Spleen (tissue), 11 donors: ENCODE results near the gene E4F1. TPM values are rescaled to one million over a fixed set of nuclear protein-coding genes. Genes with fewer than 3 reads are reported as not detected.

Source experiments
- DNase-seq: peaks from one replicate; pipeline ENCODE4 v3.0.0-alpha.2; 2020
- H3K27ac ChIP-seq, 8 donors: fragments of 200-600 bp; sonication (generic) in 7 of 8; 1 replicate in 4 of 8; 2 replicates in 4 of 8; pipeline versions ENCODE4 v1.5.0 to v1.8.0; 2016 to 2021; ENCODE audit warnings: inconsistent platforms in 4 of 8, mild to moderate bottlenecking in 4 of 8, moderate library complexity in 1 of 8
- H3K27me3 ChIP-seq, 7 donors: fragments of 200-600 bp; sonication (generic) in 6 of 7; replicated peaks in 1 of 7; 1 replicate in 4 of 7; 2 replicates in 3 of 7; pipeline versions ENCODE4 v1.5.0 to v1.8.0; 2016 to 2021; ENCODE audit warnings: inconsistent platforms in 3 of 7, mild to moderate bottlenecking in 1 of 7
- H3K36me3 ChIP-seq, 6 donors: fragments of 200-600 bp; sonication (generic) in 5 of 6; 1 replicate in 4 of 6; 2 replicates in 2 of 6; pipeline versions ENCODE4 v1.5.0 to v1.8.0; 2016 to 2021; ENCODE audit warnings: inconsistent platforms in 2 of 6
- H3K4me1 ChIP-seq, 6 donors: fragments of 200-600 bp; sonication (generic) in 5 of 6; 1 replicate in 3 of 6; 2 replicates in 3 of 6; pipeline versions ENCODE4 v1.5.0 to v1.8.0; 2016 to 2021; ENCODE audit warnings: inconsistent platforms in 3 of 6
- H3K4me3 ChIP-seq, 8 donors: fragments of 200-600 bp; sonication (generic) in 7 of 8; 1 replicate in 4 of 8; 2 replicates in 4 of 8; pipeline versions ENCODE4 v1.5.0 to v1.8.0; 2016 to 2021; ENCODE audit warnings: inconsistent platforms in 4 of 8, mild to moderate bottlenecking in 4 of 8, moderate library complexity in 2 of 8
- H3K9me3 ChIP-seq, 8 donors: fragments of 200-600 bp; sonication (generic) in 7 of 8; 1 replicate in 4 of 8; 2 replicates in 4 of 8; pipeline versions ENCODE4 v1.5.0 to v1.8.0; 2016 to 2021; ENCODE audit warnings: inconsistent platforms in 4 of 8
- POLR2A ChIP-seq, 3 donors: fragments of 450-650 bp; IDR thresholded peaks; one replicate each; pipeline ENCODE4 v1.5.1; 2017; ENCODE audit warnings: antibody characterized with exemption in 3 of 3, mild to moderate bottlenecking in 1 of 3
- POLR2AphosphoS5 ChIP-seq, 3 donors: sonication (generic); formaldehyde crosslinking; IDR thresholded peaks; one replicate each; pipeline ENCODE4 v1.5.1; 2017; ENCODE audit warnings: antibody characterized with exemption in 3 of 3
- WGBS, 5 donors: extraction: QIAGEN DNeasy Blood & Tissue Kit in 3 of 5; methylation state at CpG; one replicate each; pipeline versions ENCODE4 v1.1.5 to v1.1.7; 2013 to 2018; 5-methylcytosine and 5-hydroxymethylcytosine counted together
- intact Hi-C: fragments of 100-400 bp; cut with DNase I; formaldehyde crosslinking; loops from one replicate; pipeline ENCODE4 v1.15.0; 2023; ENCODE audit warnings: low total_unique reads
- polyA plus RNA-seq, 3 donors: library from polyadenylated mRNA; stranded (reverse); fragments of 200-250 nt; gene quantifications; one replicate each; pipeline ENCODE4 v1.2.1, GENCODE V29; 2013
- total RNA-seq, 7 donors: library from RNA; depleted of rRNA in 3 of 7; stranded (reverse); fragments of >200 nt in 3 of 7; fragmentation: NEBNext Ultra II Directional in 4 of 7; extraction: Animal tissue kit (Norgen Biotek cat#: 25700) in 4 of 7; gene quantifications; one replicate each; pipeline versions ENCODE4 v1.1.0 to v1.2.1, GENCODE V29; 2016 to 2021
- TF ChIP-seq, protein P1 (sequence below), 11 experiments: fragments of 200-600 bp in 7 of 11; fragments of 450-650 bp in 4 of 11; sonication (generic) in 4 of 11; IDR thresholded peaks in 8 of 11; conservative IDR thresholded peaks in 3 of 11; 1 replicate in 7 of 11; 2 replicates in 4 of 11; pipeline versions ENCODE4 v1.4.0 to v1.8.0; 2016 to 2021; ENCODE audit warnings: antibody characterized with exemption in 11 of 11, inconsistent platforms in 4 of 11, mild to moderate bottlenecking in 1 of 11
- donor health status: healthy with polysubstance abuse.
- donor health status: DM: no; HTN: no; CAD: no; lungs with moderate emphysema.
- donor health status: DM: no; HTN: no; CAD: no.
- donor health status: Bipolar disorder and iron deficiency.
- donor health status: healthy.
- donor health status: DM: no; HTN: no; CAD: no.
- donor health status: DM: yes; HTN: yes; CAD: no.

E4F1 gene
- total and polyA plus RNA-seq, 10 donors, result 20.8 to 41.4 (median 29.1) TPM

DNA sequence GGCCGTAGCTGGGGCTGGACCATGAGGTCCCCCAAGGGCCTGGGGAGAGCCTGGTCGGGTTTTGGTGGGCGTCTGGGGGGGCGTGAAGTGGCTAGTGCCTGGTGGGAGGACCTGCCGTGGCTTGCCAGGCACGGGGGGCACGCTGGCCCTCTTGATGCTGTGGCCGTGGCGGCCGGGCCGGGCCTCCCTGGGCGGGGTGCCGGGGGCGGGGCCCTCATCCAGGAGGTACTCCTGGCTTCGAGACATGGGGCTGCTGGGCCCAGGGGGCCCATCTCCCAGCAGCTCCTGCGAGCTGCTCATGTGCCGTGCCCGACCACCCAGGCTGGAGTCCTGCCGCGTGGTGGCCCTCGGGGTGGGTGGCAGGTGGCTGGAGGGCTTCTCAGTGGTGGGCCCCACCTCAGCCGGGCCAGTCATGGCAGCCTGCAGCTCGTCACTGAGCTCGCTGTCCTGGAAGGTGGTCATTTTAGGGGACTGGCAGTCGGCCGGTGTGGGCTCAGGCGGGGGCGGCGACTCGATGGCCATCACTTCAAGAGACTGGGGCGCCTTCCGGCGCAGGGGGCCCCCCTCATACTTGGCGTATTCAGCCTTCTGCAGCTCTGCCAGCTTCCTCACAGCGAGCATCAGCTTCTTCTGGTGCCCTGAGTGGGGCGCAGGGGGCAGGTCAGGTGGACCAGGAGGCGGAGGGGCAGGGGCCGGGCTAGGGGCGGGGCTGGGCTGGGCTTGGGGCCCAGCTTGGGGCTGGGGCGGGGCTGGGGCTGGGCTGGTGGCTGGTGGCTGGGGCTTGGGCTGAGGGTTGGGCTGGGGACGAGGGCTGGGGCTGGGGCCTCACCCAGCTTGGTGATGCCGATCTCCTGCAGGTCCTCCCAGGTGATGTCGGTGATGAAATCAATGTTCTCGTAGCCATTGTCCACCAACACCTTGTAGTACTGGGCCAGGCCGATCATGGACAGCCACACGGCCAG lies 42.1 kb upstream of the E4F1 start:
- peaks cover 0 to 27% (median 19%) of the 10 kb centered on the region in 6 donors for H3K36me3 ChIP-seq
- H3K4me1 ChIP-seq, result peaks cover 0 to 6% (median 0%) of the 10 kb centered on the region in 6 donors
- no peak overlapping the region for H3K27ac ChIP-seq
- DNase-seq, result no peak
- no peaks in the 10 kb centered on the region for H3K27me3 ChIP-seq
- peaks cover 0 to 6% (median 0%) of the 10 kb centered on the region in 8 donors for H3K9me3 ChIP-seq
- no peak overlapping the region for H3K4me3 ChIP-seq
- TF ChIP-seq POLR2AphosphoS5 (IDR thresholded peaks at IDR 0.05) (no peak), POLR2A (IDR thresholded peaks at IDR 0.05) (no peak)
- TF ChIP-seq, protein P1, sequence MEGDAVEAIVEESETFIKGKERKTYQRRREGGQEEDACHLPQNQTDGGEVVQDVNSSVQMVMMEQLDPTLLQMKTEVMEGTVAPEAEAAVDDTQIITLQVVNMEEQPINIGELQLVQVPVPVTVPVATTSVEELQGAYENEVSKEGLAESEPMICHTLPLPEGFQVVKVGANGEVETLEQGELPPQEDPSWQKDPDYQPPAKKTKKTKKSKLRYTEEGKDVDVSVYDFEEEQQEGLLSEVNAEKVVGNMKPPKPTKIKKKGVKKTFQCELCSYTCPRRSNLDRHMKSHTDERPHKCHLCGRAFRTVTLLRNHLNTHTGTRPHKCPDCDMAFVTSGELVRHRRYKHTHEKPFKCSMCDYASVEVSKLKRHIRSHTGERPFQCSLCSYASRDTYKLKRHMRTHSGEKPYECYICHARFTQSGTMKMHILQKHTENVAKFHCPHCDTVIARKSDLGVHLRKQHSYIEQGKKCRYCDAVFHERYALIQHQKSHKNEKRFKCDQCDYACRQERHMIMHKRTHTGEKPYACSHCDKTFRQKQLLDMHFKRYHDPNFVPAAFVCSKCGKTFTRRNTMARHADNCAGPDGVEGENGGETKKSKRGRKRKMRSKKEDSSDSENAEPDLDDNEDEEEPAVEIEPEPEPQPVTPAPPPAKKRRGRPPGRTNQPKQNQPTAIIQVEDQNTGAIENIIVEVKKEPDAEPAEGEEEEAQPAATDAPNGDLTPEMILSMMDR (IDR thresholded peaks at IDR 0.05 in 8 of 11, conservative IDR thresholded peaks at IDR 0.05 in 3 of 11), result no peak
- intact Hi-C loops, result no loop called here
- 80 to 90% (median 86%) methylated on average over 10 to 46 of the region's 46 CpGs for WGBS, 5 donors

DNA sequence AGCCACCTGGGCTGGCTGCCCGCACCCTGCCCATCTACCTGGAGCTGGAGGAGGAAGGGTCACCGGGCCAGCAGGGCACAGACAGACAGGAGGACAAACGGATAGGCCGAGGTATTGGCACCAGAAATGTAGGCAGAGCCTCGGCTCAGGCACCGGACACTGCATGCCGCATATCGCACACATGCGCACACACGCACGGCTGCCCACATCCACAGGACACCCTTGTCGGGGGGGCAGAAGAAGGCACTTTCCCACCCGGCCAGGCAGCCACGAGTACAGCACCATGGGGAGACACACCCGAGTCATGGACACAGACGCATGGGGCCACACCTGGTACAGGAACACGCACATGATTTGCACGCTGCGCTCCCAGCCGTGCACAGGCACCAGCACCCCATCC lies 41.4 kb upstream of the E4F1 start:
- TF ChIP-seq POLR2AphosphoS5 (IDR thresholded peaks at IDR 0.05), result no peak
- 89 to 94% (median 90%) methylated on average over 7 to 20 of the region's 20 CpGs for WGBS, 5 donors
- H3K4me1 ChIP-seq, result peaks cover 0 to 6% (median 0%) of the 10 kb centered on the region in 6 donors

DNA sequence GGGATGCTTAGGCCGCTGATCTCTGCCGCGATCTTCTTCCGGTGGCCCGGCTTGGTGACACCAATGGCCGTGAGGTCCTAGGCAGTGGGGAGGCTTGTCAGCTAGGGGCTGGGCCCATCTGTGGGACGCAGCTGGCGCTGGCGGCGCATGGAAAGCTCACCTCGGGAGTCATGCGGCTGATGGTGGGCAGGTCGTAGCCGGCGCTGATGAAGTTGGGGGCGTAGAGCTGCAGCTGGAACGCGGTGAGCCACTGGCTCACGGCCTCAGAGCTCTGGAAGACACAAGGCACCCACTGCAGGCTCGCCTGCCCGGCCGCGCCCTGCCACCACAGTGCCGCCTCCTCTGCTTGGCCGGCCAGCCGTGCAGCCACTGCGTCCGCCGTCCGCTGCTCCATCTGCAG lies 39.7 kb upstream of the E4F1 start:
- 84 to 95% (median 91%) methylated on average over 16 to 30 of the region's 30 CpGs for WGBS, 5 donors

More for the DNA sequence above, 41.4 kb upstream of the E4F1 start:
- Histone ChIP-seq H3K27ac (no peak overlapping the region), H3K9me3 (peaks cover 0 to 6% (median 0%) of the 10 kb centered on the region in 8 donors), H3K27me3 (no peaks in the 10 kb centered on the region), H3K4me3 (no peak overlapping the region), H3K36me3 (peaks cover 0 to 20% (median 12%) of the 10 kb centered on the region in 6 donors)
- no peak for DNase-seq
- intact Hi-C loops, result no loop called here

DNA sequence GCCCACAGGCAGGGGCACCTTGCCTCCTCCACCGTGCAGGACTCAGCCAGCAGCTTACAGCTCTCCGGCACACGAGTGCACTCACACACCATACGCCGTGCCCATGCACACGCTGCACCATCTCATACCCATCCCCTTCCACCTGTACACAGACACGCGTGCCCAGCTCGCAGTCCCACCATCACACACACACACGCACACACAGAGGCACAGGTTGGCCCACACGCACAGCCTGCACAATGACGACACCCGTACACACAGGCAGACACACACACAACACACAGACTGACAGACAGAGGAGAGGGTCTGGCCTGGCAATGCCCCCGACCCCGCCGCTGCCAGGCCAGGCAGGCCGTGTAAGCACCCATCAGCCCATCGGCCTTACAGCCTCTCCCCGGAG lies 39.0 kb upstream of the E4F1 start:
- TF ChIP-seq, protein P1 (IDR thresholded peaks at IDR 0.05 in 8 of 11, conservative IDR thresholded peaks at IDR 0.05 in 3 of 11), result no peak
- TF ChIP-seq POLR2A (IDR thresholded peaks at IDR 0.05) (no peak), POLR2AphosphoS5 (IDR thresholded peaks at IDR 0.05) (no peak)
- Histone ChIP-seq H3K36me3 (peaks cover 0 to 3% (median 0%) of the 10 kb centered on the region in 6 donors), H3K4me1 (no peaks in the 10 kb centered on the region), H3K27ac (no peak overlapping the region), H3K27me3 (no peaks in the 10 kb centered on the region), H3K9me3 (no peaks in the 10 kb centered on the region), H3K4me3 (no peak overlapping the region)
- 83 to 94% (median 86%) methylated on average over 13 to 19 of the region's 19 CpGs for WGBS, 5 donors
- no peak for DNase-seq
- intact Hi-C loops, result no loop called here

More for the DNA sequence above, 39.7 kb upstream of the E4F1 start:
- Histone ChIP-seq H3K27me3 (no peaks in the 10 kb centered on the region), H3K36me3 (peaks cover 0 to 3% (median 0%) of the 10 kb centered on the region in 6 donors), H3K9me3 (peaks cover 0 to under 1% (median 0%) of the 10 kb centered on the region in 8 donors), H3K4me1 (no peaks in the 10 kb centered on the region), H3K4me3 (no peak overlapping the region), H3K27ac (no peak overlapping the region)
- no peak for TF ChIP-seq POLR2A (IDR thresholded peaks at IDR 0.05)
- TF ChIP-seq, protein P1 (IDR thresholded peaks at IDR 0.05 in 8 of 11, conservative IDR thresholded peaks at IDR 0.05 in 3 of 11), result no peak
- no peak for TF ChIP-seq POLR2AphosphoS5 (IDR thresholded peaks at IDR 0.05)
- DNase-seq, result no peak
- intact Hi-C loops, result no loop called here
